ENCODE results near the gene PLEKHO2.
A peak's percentile ranks its signal among the peaks of the same experiment; 100 is the strongest.

The PLEKHO2 gene

DNA sequence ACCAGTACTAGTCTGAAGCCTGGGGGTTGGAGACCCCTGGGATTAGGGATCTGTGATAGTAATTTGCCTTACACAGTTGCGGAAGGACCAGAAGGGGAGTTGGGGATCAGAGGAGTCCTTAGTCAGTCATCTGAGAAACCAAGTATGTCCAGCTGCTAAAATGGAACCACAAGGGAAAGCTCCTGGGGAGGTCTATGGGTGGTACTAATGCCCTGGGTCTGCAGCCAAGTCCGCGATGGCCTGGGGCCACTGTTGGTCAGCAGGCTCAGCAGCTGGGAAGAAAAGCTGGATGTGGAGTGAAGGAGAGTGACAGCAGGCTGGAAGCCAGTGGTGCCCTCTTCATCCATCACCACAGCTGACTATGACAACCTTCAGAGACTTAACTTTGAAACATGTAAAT lies 67.8 kb downstream of the PLEKHO2 start:
- no peak overlapping the region for H3K4me3 ChIP-seq (ENCODE audit: low read depth, low read length)
- TF ChIP-seq, protein P1, sequence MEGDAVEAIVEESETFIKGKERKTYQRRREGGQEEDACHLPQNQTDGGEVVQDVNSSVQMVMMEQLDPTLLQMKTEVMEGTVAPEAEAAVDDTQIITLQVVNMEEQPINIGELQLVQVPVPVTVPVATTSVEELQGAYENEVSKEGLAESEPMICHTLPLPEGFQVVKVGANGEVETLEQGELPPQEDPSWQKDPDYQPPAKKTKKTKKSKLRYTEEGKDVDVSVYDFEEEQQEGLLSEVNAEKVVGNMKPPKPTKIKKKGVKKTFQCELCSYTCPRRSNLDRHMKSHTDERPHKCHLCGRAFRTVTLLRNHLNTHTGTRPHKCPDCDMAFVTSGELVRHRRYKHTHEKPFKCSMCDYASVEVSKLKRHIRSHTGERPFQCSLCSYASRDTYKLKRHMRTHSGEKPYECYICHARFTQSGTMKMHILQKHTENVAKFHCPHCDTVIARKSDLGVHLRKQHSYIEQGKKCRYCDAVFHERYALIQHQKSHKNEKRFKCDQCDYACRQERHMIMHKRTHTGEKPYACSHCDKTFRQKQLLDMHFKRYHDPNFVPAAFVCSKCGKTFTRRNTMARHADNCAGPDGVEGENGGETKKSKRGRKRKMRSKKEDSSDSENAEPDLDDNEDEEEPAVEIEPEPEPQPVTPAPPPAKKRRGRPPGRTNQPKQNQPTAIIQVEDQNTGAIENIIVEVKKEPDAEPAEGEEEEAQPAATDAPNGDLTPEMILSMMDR (IDR thresholded peaks at IDR 0.05; ENCODE audit: borderline replicate concordance, insufficient read depth, low read depth, low read length) = no peak

DNA sequence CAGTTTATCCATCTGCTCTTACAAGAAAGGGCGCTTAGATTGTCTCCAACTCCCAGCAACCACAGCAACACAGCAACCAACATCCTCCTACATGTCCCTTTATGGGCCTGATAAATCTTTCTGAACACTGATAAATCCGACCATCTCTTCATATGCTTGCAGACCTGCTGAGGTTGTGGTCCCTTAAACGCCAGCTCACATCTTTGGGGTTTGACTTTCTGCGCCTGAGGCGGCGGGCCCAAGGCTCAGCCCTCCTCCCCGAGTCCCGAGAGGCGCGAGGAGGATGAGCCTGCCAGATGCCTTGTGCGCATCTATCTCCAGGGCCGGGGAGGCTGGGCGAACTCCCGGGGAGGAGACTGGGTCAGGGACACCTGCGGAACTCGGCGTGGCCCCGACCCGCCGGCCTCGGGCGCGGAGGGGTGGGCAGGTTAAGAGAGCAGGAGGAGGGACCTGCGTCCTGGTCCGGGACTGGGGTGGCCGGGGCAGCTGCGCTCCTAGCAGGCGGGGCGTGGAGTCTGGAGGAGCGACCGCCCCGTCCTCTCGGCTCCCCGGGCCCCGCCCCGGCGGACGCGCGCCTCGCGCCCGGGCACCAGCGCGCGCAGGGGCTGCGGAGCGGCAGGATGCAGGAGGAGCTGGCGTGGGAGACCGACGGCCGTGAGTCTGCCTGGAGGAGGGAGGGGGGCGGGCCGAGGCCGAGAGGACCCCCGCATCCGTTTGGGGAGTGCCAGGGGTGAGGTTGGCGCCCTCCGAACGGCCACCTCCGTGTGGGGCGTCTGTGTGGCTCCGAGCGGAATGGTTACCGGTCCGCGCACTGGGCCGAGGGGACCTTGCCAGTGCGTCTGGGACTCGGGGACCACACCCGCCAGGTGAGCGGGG lies 69.8 kb downstream of the PLEKHO2 start, which contains the start of gene ANKDD1A:
TSS of gene ANKDD1A (plus strand) at position 592 of the 876 bp plus-strand sequence. CDS start at position 621, 29 bp downstream.
- peak within 1 kb of the TSS; percentile 59 for H3K4me3 ChIP-seq (ENCODE audit: low read depth, low read length)
- TF ChIP-seq, protein P1 (IDR thresholded peaks at IDR 0.05; ENCODE audit: borderline replicate concordance, insufficient read depth, low read depth, low read length) = no peak

DNA sequence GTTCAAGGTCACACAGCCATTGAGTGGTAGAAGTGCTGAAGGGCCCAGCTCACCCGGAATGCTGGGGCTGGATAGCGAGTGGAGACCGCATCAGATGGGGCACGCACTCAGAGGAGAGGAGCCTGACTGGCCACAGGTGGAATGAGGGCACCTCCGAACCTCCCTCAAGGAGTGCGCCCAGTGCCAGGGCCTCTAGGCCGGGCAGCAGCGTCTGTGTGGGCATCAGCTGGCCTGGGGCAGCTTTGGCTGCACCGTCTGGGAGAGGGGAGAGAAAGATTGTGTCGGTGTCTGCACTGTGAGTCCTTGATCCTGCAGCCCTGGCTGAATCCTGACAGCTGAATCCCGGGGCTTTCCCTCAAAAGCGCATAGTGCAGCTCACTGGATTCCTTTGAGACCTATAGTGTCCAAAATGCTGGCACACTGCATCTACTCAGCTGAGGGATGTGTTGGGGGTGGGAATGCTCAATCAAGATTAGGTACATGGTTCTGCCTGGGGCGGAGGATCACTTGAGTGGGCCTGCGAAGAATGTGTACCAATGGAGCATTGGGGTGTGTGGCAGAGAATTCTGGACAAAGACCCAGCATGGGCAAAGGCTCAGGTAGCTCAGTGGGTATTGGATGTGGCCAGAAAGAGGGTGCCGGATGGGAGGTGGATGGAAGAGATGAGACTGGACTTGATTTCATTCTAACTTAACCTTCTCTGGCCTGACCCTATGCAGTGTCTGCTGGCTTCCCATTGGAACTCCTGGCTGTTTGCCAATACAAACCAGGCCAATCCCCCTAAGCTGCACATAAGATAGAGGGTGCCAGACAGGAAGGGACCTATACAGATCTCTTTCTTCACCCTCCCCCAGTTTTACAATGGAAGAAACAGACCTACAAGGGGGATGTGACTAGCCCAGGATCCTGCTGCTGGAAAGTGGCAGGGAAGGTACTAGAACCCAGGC lies 70.9 kb downstream of the PLEKHO2 start:
- TF ChIP-seq, protein P1 (IDR thresholded peaks at IDR 0.05; ENCODE audit: borderline replicate concordance, insufficient read depth, low read depth, low read length) = no peak
- no peak overlapping the region for H3K4me3 ChIP-seq (ENCODE audit: low read depth, low read length)

DNA sequence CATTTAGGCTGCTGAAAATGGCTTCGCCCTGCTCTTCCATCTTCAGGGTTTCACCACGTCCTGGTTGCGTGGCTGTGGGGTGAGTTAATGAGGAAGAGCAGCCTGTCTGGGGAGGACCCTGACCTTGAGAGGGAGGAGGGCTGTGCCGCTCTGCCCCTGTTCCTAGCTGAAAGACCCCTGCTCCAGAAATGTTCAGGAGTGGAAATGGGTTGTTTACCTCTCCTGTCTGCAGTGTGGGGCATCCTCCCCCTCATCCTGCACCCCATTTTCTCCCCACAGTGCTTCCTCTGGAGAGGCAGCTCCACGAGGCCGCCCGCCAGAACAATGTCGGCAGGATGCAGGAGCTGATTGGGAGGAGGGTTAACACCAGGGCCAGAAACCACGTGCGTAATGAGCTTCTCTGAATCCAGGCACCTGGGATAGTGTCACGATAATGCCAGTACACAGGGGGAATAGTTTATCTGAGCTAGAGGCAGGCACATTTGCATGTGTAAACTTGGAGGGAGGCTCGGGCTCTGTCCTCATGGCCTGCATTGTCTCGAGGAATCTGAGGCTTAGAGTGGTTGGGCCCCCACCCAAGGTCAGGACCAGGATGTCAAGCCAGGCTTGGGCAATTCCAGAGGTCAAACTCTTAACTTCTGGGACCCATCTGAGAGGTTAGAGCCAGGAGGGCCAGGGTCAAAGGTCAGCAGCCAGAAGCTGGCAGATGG lies 74.0 kb downstream of the PLEKHO2 start:
- H3K4me3 ChIP-seq (ENCODE audit: low read depth, low read length) = no peak overlapping the region
- TF ChIP-seq, protein P1 (IDR thresholded peaks at IDR 0.05; ENCODE audit: borderline replicate concordance, insufficient read depth, low read depth, low read length) = no peak

DNA sequence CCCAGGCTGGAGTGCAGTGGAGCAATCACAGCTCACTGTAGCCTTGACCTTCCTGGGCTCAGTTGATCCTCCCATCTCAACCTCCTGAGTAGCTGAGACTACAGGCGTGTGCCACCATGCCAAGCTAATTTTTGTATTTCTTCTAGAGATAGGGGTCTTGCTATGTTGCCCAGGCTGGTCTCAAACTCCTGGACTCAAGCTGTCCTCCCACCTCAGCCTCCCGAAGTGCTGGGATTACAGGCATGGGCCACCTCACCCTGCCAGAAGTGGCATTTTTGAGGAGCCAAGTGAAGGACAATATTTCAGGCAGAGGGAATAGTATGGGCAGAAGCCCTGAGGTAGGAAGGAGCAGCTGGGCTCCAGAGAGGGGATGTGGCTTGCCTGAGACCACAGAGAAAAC lies 74.7 kb downstream of the PLEKHO2 start:
- TF ChIP-seq, protein P1 (IDR thresholded peaks at IDR 0.05; ENCODE audit: borderline replicate concordance, insufficient read depth, low read depth, low read length) = no peak
- H3K4me3 ChIP-seq (ENCODE audit: low read depth, low read length) = no peak overlapping the region

DNA sequence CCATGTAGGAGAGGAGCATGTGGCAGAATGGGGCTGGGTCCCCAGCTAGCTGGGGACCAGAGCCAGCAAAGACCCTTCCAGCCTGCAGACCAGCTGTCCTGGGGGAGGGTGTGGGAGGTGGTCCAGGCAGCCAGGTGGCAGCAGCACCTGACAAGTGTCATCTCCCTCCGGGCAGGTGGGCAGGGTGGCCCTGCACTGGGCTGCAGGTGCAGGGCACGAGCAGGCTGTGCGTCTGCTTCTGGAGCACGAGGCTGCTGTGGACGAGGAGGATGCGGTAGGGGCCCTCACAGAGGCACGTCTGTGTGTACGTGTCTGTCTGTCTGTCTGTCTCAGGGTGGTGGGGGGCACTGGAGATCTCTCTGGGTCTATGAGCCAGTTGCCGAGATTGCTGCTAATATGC lies 75.5 kb downstream of the PLEKHO2 start:
- TF ChIP-seq, protein P1 (IDR thresholded peaks at IDR 0.05; ENCODE audit: borderline replicate concordance, insufficient read depth, low read depth, low read length) = no peak
- no peak overlapping the region for H3K4me3 ChIP-seq (ENCODE audit: low read depth, low read length)

Data from GM12875 (cell line).